ENCODE measurements around the gene TMEM92.

Gene TMEM92

DNA sequence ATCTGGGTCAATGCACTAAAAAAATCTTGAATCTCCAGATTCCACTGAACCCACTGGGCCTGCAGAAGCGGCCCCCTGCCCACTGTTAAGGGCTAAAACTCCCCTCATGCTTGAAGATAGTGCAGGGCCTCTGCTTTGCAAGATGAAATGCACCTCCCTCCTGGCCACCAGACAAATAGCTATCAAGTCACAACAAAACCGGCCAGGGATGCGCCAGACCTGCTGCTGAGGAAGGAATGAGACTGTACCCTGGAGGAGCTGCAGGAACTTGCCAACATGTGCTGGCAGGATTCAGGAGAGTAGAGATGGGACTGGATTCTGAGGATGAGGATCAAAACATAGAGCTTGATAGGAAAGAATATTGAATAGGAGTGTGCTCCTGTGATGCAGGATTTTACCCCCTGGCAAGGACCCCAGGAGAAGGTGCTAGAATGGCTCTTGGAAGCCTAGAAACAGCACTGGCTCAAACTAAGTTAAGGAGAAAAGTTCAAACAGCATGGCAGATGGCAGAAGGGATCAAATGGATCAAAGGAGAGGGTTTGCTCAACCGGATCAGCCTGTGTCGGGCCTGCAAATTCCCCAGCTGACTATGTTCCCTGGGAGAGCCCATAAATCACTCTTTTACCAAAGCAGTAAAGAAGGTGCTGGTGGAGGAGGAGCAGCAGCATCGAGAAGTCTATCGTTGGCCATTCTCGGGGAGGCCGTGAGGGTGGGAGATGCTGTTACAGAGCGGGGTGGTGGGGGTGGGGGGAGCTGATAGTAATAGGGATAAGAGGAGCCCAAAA lies 44.4 kb downstream of the TMEM92 start:
- FAIRE-seq (no peak), DNase-seq (ENCODE audit: extremely low spot score, insufficient read length, low read depth) (no peak)

DNA sequence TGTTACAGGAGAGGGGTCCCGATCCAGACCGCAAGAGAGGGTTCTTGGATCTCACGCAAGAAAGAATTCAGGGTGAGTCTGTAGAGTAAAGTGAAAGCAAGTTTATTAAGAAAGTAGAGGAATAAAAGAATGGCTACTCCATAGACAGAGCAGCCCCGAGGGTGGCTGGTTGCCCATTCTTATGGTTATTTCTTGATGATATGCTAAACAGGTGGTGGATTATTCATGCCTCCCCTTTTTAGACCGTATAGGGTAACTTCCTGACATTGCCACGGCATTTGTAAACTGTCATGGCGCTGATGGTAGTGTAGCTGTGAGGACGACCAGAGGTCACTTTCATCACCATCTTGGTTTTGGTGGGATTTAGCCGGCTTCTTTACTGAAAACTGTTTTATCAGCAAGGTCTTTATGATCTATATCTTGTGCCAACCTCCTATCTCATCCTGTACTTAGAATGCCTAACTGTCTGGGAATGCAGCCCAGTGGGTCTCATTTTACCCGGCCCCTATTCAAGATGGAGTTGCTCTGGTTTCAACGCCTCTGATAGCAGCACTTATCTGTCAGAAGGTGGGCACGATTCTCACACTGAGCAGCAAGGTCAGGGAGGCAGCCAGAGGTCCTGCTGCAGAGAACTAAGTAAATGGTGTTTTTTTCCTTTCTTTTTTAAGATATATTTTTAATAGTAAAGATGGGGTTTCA lies 45.2 kb downstream of the TMEM92 start:
- FAIRE-seq (no peak), DNase-seq (ENCODE audit: extremely low spot score, insufficient read length, low read depth) (no peak)

DNA sequence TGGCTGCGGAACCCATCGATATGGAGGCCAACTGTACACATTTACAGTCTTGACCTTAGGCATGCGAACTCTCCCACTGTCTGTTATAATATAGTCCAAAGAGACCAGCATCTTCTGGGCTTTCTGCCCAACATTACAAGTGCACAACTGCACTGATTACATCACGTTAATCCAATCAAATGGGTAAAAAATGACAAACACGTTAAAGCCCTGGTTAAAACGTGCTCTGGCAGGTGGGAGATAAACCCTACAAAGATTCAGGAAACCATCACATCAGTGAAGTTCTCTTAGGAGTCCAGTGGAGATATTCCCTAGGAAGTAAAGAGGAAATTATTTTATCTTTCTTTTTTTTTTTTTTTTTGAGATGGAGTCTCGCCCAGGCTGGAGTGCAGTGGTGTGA lies 48.0 kb downstream of the TMEM92 start:
- FAIRE-seq (no peak), DNase-seq (ENCODE audit: extremely low spot score, insufficient read length, low read depth) (no peak)

DNA sequence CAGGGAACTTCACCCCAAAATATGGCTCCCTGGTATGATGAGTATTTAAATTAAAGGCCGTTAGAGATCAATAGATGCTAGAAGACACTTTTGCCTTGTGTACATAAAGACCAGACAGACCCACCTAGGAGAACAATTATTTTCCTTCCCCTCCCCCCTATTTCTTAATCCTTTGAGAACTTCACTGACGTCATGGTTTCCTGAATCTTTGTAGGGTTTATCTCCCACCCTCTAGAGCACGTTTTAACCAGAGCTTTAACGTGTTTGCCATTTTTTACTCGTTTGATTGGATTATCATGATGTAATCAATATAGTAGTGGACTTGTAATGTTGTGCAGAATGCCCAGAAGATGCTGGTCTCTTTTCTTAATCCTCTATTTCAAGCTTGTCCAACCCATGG lies 48.8 kb downstream of the TMEM92 start:
- no peak for DNase-seq (ENCODE audit: extremely low spot score, insufficient read length, low read depth)
- FAIRE-seq: no peak

DNA sequence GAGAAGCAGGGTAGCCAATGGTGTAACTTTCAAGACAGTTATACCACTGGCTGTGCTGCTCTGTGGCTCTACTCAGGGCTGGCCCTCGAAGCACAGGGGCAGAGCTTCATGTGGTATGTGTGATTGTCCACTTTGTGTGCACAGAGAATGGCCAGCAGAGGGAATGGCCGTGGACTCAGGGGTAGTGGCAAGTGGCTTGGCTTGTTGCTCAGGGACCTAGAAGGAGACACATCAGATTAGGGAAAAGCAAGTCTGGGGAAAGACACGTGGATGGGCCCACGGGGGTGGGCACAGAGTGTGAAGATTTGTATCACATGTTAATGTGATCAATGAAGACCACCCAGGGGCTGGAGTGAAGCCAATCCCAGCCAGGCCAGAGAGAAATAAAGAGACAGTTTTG lies 51.6 kb downstream of the TMEM92 start:
- no peak for DNase-seq (ENCODE audit: extremely low spot score, insufficient read length, low read depth)
- no peak for FAIRE-seq

DNA sequence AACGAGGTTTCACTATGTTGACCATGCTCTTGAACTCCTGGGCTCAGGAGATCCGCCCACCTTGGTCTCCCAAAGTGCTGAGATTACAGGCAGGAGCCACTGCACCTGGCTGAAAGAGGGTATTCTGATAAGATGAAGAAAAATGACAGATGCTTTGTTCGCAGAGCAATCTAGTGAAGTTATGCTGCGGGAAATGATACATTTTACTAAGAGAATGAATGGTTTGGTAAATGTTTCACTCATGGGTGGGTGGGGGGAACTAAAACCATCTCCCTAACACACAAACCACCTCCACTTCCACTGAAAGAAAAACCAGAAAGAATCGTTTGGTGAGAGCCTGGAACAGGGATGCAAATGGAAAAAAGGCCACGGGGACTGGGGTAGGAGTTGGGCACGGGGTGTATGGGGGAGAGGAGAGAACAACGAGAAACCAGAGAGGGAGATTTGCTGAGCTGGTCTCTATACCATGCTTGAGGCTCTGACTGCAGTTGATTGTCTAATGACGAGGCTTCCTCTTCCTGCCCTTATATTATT lies 52.6 kb downstream of the TMEM92 start:
- FAIRE-seq: peak; percentile 63
- no peak for DNase-seq (ENCODE audit: extremely low spot score, insufficient read length, low read depth)

DNA sequence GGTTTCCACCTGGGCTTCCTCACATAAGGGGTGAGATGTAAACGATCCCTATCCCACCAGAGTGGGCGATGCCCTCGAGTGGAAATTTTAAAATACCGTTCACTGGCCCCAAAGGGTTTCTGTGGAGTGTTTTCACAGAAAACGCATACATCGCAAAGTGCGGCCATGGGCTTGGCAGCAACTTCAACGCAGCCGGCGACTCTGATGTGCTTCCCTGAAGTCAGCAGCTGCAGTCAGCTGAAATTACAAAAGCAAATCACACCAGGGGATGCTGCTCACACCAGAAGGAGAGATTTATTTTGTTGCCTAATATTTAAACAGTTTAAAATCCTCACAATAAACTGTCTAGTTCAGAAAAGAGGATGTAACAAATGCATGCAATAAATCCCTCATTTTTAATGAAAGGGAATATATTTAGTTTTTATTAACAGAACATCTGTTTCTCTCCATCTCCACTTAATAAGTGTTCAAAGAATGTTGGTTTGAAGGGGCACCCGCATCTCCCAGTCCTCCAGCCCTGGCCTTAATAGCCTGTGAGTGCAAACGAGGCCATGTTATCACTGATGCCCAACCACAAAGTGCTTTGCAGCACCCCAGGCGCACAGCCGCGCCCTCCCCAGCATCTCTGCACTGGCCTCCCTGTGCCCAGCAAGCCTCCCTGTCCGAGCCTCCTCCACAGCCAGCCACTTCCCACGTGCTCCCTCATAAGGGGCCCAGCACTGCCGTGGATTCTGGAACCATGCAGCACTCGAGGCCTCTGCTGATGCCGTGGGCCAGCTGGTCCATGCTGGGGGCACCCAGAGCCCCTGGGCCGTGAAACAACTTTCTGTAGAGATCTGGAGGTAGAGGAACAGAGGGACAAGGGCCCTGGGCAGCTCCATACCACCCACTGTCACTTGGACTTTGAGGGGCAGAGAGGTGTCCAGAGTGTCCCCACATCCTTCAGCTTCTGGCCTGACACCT lies 54.4 kb downstream of the TMEM92 start:
- FAIRE-seq: no peak
- DNase-seq (ENCODE audit: extremely low spot score, insufficient read length, low read depth): no peak

DNA sequence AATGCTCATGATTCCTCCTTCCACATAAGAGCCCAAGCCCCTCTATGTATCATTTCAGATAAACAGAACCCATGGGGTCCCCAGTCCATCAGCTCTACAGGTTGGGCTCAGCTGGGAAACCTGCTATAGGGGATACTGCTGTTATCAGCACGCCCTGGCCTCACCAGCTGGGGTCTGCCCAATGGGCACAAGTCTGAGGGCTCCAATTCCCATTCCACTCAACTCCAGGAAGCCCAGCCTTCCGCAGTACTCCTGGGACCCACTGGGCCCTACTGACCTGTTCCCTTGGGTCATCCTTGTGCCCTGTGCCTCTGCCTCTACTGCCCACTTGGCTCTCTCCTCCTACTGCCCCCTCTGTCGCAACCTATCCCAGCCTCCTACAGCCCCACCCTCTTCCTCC lies 55.5 kb downstream of the TMEM92 start:
- DNase-seq (ENCODE audit: extremely low spot score, insufficient read length, low read depth): no peak
- FAIRE-seq: no peak

DNA sequence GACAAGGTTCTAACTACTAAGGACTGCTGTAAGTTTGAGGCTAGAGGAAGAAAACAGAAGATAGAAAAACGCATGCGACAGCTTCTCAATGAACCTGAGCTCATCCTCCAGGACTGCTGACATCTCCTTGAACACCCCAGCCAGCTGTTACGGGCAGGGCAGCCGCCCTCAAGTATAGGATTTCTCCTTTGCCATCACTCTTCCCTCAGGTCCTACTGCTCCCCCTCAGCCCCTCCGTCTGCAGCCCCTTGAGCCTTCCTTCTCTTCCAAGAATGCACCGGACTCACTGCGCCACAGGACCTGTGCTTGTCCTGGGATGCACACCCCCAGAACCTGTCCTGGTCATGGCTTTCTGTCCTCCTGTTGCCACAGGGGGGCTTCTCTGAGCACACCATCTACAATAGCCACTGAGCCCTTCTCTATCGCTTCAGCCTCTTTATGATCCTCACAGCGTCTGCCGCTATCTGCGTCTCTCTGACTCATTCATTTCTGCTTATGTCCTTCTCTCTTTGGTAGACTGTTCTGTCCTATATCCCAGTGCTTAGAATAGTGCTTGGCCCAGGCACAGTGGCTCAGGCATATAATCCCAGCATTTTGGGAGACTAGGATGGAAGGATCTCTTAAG lies 56.0 kb downstream of the TMEM92 start:
- FAIRE-seq: no peak
- no peak for DNase-seq (ENCODE audit: extremely low spot score, insufficient read length, low read depth)
